Measurements from ENCODE around the gene CYB561.
A peak's percentile ranks its signal among the peaks of the same experiment; 100 is the strongest.

The CYB561 gene

GRCh38 chr17:63448655-63449054 lies 2.5 kb upstream of the CYB561 start:
- no peak for DNase-seq (ENCODE audit: low read depth)

GRCh38 chr17:63447471-63448009 lies 1.4 kb upstream of the CYB561 start:
- DNase-seq (ENCODE audit: low read depth), result no peak

GRCh38 chr17:63446753-63447470 lies 806 bp upstream of the CYB561 start:
- DNase-seq (ENCODE audit: low read depth), result no peak

- no peak for DNase-seq (ENCODE audit: low read depth)
Observed at GRCh38 chr17:63445571-63445953, 544 bp downstream of the CYB561 start.

- DNase-seq (ENCODE audit: low read depth), result no peak
Observed at GRCh38 chr17:63445065-63445464, 1.0 kb downstream of the CYB561 start.

- no peak for DNase-seq (ENCODE audit: low read depth)
Observed at GRCh38 chr17:63444457-63444856, 1.6 kb downstream of the CYB561 start.

- no peak for DNase-seq (ENCODE audit: low read depth)
Observed at GRCh38 chr17:63443053-63443452, 3.1 kb downstream of the CYB561 start.

GRCh38 chr17:63442549-63443035 lies 3.5 kb downstream of the CYB561 start:
- DNase-seq (ENCODE audit: low read depth), result no peak

GRCh38 chr17:63442074-63442473 lies 4.0 kb downstream of the CYB561 start:
- no peak for DNase-seq (ENCODE audit: low read depth)

GRCh38 chr17:63441654-63442053 lies 4.5 kb downstream of the CYB561 start:
- no peak for DNase-seq (ENCODE audit: low read depth)

- DNase-seq (ENCODE audit: low read depth), result no peak
Observed at GRCh38 chr17:63440770-63441335, 5.3 kb downstream of the CYB561 start.

- no peak for DNase-seq (ENCODE audit: low read depth)
Observed at GRCh38 chr17:63440127-63440769, 5.9 kb downstream of the CYB561 start.

- peak; percentile 35 for DNase-seq (ENCODE audit: low read depth)
Observed at GRCh38 chr17:63439687-63440086, 6.4 kb downstream of the CYB561 start.

GRCh38 chr17:63438092-63439051 lies 7.7 kb downstream of the CYB561 start:
- DNase-seq (ENCODE audit: low read depth), result no peak

- DNase-seq (ENCODE audit: low read depth), result no peak
Observed at GRCh38 chr17:63437287-63438091, 8.6 kb downstream of the CYB561 start.

- DNase-seq (ENCODE audit: low read depth), result no peak
Observed at GRCh38 chr17:63436523-63437110, 9.5 kb downstream of the CYB561 start.

GRCh38 chr17:63435681-63436522 lies 10.2 kb downstream of the CYB561 start:
- DNase-seq (ENCODE audit: low read depth), result no peak

GRCh38 chr17:63434951-63435571 lies 11.0 kb downstream of the CYB561 start:
- DNase-seq (ENCODE audit: low read depth), result peak; percentile 29

Data from GM04504 (cell line).